Epithelial cell of esophagus (primary cell): ENCODE results near the gene NDUFA6.

Experiments used
- DNase-seq: peaks from one replicate; pipeline ENCODE4 v3.0.0; 2010; ENCODE audit warnings: low read depth
- H3K4me3 ChIP-seq: 2 replicates; pipeline ENCODE4 v1.5.1; 2011; ENCODE audit warnings: mild to moderate bottlenecking, low read length, control low read depth
- TF ChIP-seq, protein P1 (sequence below): IDR thresholded peaks from 2 replicates; pipeline ENCODE4 v1.5.1; 2011; ENCODE audit warnings: low read depth, mild to moderate bottlenecking, low read length, control low read depth, inconsistent platforms; ENCODE audit not compliant: insufficient read depth; ENCODE audit errors: missing control alignments

NDUFA6 gene

DNA sequence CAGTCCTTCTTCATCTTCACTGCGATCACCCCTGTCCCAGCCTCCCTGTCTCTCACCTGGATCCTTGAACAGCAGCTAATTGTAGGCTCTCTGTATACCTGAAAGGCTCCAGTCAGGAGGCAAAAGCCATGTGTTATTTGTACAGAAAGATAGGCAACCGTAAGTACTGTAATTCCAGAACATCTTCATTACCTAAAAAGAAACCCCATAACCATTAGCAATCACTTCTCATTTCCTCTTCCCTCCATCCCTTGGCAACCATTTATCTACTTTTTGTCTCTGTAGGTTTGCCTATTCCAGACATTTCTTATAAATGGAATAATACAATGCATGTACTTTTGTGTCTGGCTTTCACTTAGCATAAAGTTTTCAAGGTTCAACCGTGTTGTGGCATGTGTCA lies 37.8 kb downstream of the NDUFA6 start:
- DNase-seq, result no peak
- TF ChIP-seq, protein P1, sequence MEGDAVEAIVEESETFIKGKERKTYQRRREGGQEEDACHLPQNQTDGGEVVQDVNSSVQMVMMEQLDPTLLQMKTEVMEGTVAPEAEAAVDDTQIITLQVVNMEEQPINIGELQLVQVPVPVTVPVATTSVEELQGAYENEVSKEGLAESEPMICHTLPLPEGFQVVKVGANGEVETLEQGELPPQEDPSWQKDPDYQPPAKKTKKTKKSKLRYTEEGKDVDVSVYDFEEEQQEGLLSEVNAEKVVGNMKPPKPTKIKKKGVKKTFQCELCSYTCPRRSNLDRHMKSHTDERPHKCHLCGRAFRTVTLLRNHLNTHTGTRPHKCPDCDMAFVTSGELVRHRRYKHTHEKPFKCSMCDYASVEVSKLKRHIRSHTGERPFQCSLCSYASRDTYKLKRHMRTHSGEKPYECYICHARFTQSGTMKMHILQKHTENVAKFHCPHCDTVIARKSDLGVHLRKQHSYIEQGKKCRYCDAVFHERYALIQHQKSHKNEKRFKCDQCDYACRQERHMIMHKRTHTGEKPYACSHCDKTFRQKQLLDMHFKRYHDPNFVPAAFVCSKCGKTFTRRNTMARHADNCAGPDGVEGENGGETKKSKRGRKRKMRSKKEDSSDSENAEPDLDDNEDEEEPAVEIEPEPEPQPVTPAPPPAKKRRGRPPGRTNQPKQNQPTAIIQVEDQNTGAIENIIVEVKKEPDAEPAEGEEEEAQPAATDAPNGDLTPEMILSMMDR, result no peak
- no peak overlapping the region for H3K4me3 ChIP-seq

DNA sequence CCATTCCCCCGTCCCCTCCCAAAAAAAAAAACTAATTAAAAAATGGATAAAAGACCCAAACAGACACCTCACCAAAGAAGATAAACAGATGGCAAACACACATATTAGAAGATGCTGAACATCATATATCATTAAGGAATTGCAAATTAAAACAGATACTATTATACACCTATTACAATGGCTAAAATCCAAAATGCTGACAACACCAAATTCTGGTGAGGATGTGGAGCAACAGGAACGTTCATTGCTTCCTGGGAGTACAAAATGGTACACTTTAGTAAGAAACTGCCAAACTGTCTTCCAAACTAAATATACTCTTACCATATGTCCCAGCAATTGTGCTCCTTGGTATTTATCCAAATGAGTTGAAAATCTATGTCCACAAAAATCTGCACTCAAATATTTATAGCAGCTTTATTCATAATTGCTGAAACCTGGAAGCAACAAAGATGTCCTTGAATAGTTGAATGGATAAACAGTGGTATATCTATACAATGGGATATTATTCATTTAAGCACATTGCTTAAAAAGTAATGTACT lies 39.9 kb downstream of the NDUFA6 start:
- DNase-seq, result no peak
- TF ChIP-seq, protein P1, result no peak
- H3K4me3 ChIP-seq, result no peak overlapping the region

DNA sequence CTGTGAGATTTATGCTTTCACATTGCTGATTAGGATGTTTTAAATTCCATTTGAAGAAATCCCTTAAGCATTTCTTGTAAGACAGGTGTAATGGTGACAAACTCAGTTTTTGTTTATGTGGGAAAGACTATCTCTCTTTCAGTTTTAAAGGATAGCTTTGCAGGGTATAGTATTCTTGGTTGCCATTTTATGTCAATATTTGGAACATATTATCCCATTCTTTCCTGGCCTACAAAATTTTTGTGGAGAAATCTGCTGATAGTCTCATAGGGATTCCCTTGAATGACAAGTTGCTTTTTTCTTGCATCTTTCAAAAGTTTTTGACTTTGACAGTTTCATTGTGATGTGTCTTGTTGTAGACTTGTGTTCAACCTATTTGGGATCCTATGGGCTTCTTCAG lies 48.8 kb downstream of the NDUFA6 start:
- no peak for DNase-seq
- no peak overlapping the region for H3K4me3 ChIP-seq
- TF ChIP-seq, protein P1, result no peak

DNA sequence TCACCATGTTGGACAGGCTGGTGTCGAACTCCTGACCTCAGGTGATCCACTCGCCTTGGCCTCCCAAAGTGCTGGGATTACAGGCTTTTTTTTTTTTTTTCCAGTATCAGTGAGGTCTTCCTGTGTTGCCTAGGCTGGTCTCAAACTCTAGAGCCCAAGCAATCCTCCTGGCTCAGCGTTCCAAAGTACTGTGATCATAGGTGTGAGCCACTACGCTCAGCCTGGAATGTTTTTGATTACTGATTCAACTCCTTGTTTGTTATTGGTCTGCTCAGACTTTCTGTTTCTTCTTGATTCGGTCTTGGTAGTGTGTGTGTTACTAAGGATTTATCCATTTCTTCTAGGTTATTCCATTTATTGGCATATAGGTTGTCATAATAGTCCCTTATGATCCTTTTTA lies 51.3 kb downstream of the NDUFA6 start:
- DNase-seq, result peak; percentile 30
- H3K4me3 ChIP-seq, result no peak overlapping the region
- TF ChIP-seq, protein P1, result no peak
